ENCODE measurements around the gene PWWP2B.
"Not testable (repeated sequence)": the region's sequence is repeated elsewhere in the genome, so short reads cannot be mapped to it uniquely, and the experiment has no call there.

PWWP2B gene

GRCh38 chr10:132363921-132364593 lies 32.9 kb upstream of the PWWP2B start:
- DNase-seq = no peak

GRCh38 chr10:132364594-132364970 lies 32.4 kb upstream of the PWWP2B start:
- no peak for DNase-seq

GRCh38 chr10:132365102-132365501 lies 31.9 kb upstream of the PWWP2B start:
- no peak for DNase-seq

GRCh38 chr10:132366006-132366405 lies 31.0 kb upstream of the PWWP2B start:
- DNase-seq = no peak

- no peak for DNase-seq
Observed at GRCh38 chr10:132366499-132366898, 30.5 kb upstream of the PWWP2B start.

GRCh38 chr10:132368391-132368790 lies 28.6 kb upstream of the PWWP2B start:
- DNase-seq = no peak

- no peak for DNase-seq
Observed at GRCh38 chr10:132368881-132369635, 27.9 kb upstream of the PWWP2B start.

- DNase-seq = no peak
Observed at GRCh38 chr10:132369636-132370185, 27.3 kb upstream of the PWWP2B start.

- peak; percentile 19 for DNase-seq
Observed at GRCh38 chr10:132370426-132371340, 26.3 kb upstream of the PWWP2B start.

- peak; percentile 25 for DNase-seq
Observed at GRCh38 chr10:132371641-132372081, 25.3 kb upstream of the PWWP2B start.

GRCh38 chr10:132372516-132373095 lies 24.4 kb upstream of the PWWP2B start:
- DNase-seq = no peak

- DNase-seq = peak; percentile 20
Observed at GRCh38 chr10:132373241-132373955, 23.6 kb upstream of the PWWP2B start.

GRCh38 chr10:132374176-132374575 lies 22.8 kb upstream of the PWWP2B start:
- peak; percentile 21 for DNase-seq

GRCh38 chr10:132374612-132375011 lies 22.4 kb upstream of the PWWP2B start:
- DNase-seq = peak; percentile 15

GRCh38 chr10:132375116-132375794 lies 21.7 kb upstream of the PWWP2B start:
- peak; percentile 28 for DNase-seq

GRCh38 chr10:132375795-132376297 lies 21.2 kb upstream of the PWWP2B start:
- DNase-seq = no peak

- no peak for DNase-seq
Observed at GRCh38 chr10:132376394-132376851, 20.6 kb upstream of the PWWP2B start.

- DNase-seq = no peak
Observed at GRCh38 chr10:132377326-132377725, 19.7 kb upstream of the PWWP2B start.

GRCh38 chr10:132379026-132379425 lies 18.0 kb upstream of the PWWP2B start:
- DNase-seq = not testable (repeated sequence)

GRCh38 chr10:132380986-132381385 lies 16.0 kb upstream of the PWWP2B start:
- not testable (repeated sequence) for DNase-seq

GRCh38 chr10:132381741-132382140 lies 15.3 kb upstream of the PWWP2B start:
- DNase-seq = no peak

Measured in left hindlimb (tissue), 1 donor.